ENCODE measurements around the gene OR6K2.

The OR6K2 gene

DNA sequence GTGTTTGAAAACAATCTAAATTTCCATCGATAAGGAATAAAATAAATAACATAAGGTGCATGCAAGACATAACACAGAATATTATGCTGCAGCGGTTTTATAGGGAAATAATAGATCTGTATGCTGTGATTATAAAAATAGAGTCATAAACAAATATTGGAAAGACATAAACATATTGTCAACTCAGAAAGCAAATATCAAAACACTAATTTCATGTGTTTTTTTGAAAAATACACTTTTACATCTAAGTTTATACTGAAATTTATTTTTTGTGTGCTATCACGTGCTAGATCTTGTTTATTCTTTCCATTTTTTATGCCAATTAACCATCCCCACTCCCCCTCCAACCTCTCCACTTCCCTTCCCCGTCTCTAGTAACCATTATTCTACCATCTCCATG, 10.6 kb upstream of the OR6K2 start:
- Histone ChIP-seq H3K18ac (ENCODE audit: low read length) (no peak overlapping the region), H3K9ac (ENCODE audit: low read depth, low read length, poor library complexity) (no peak overlapping the region), H2AFZ (ENCODE audit: low read length) (no peak overlapping the region), H2AK5ac (ENCODE audit: low read depth, low read length) (no peak overlapping the region), H3K4me3 (ENCODE audit: low read length in 2 of 2) (no peak overlapping the region), H3K23ac (ENCODE audit: low read depth, low read length, poor library complexity) (no peak overlapping the region), H3K14ac (ENCODE audit: low read length) (no peak overlapping the region), H2BK5ac (ENCODE audit: low read length) (no peak overlapping the region), H2BK120ac (ENCODE audit: low read depth, low read length) (no peak overlapping the region), H3K27me3 (ENCODE audit: control insufficient read depth in 3 of 3, insufficient read depth in 3 of 3, low read depth in 1 of 3, low read length in 3 of 3) (no peaks in the 10 kb centered on the region), H3K27ac (replicated peaks; ENCODE audit: low read length) (no peak overlapping the region), H4K91ac (ENCODE audit: low read depth, low read length, poor library complexity) (no peak overlapping the region), H3K4me2 (ENCODE audit: insufficient read depth, low read length, poor library complexity, severe bottlenecking) (no peak overlapping the region), H2BK15ac (ENCODE audit: low read length) (no peak overlapping the region), H4K8ac (ENCODE audit: low read depth, low read length) (no peak overlapping the region), H3K4me1 (ENCODE audit: control insufficient read depth in 2 of 2, insufficient read depth in 1 of 2, low read depth in 1 of 2, low read length in 2 of 2) (no peaks in the 10 kb centered on the region), H2BK12ac (ENCODE audit: low read length) (no peak overlapping the region), H3K79me1 (ENCODE audit: low read depth, low read length) (no peaks in the 10 kb centered on the region), H3K9me3 (replicated peaks in 1 of 2; ENCODE audit: control insufficient read depth in 2 of 2, insufficient read depth in 1 of 2, low read depth in 1 of 2, low read length in 2 of 2) (no peaks in the 10 kb centered on the region), H3K4ac (ENCODE audit: low read length) (no peak overlapping the region), H3K36me3 (replicated peaks in 1 of 2; ENCODE audit: control insufficient read depth in 2 of 2, insufficient read depth in 2 of 2, low read length in 2 of 2) (no peaks in the 10 kb centered on the region)
- 94% methylated on average over 1 of the region's 4 CpGs; no CpG with 5 or more reads in 1 of the 2 donors for WGBS, 2 donors (ENCODE audit: extremely low coverage in 2 of 2, insufficient read length in 2 of 2, insufficient replicate concordance in 1 of 2)
- no peak for DNase-seq (ENCODE audit: low spot score)

DNA sequence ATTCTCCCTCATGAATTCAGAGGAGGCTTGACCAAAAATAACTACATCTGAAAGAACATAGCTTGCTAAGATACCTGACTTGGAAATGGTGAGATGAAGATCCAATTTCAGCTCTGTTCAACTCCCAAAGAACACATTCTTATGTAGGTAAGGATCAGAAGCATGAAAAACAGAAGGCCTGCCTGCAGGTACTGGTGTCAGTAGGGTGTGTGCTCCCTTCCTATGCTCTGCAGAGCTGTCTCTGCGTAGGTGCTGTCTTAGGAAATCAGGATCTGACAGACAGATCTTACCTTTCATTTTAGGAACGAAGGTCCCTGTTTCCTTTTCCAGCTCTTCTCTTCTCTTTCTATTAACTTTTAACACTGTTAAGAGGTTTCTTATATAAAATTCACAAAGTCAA, 5.6 kb upstream of the OR6K2 start:
- Histone ChIP-seq H3K9me3 (replicated peaks in 1 of 2; ENCODE audit: control insufficient read depth in 2 of 2, insufficient read depth in 1 of 2, low read depth in 1 of 2, low read length in 2 of 2) (no peaks in the 10 kb centered on the region), H3K36me3 (replicated peaks in 1 of 2; ENCODE audit: control insufficient read depth in 2 of 2, insufficient read depth in 2 of 2, low read length in 2 of 2) (no peaks in the 10 kb centered on the region)

DNA sequence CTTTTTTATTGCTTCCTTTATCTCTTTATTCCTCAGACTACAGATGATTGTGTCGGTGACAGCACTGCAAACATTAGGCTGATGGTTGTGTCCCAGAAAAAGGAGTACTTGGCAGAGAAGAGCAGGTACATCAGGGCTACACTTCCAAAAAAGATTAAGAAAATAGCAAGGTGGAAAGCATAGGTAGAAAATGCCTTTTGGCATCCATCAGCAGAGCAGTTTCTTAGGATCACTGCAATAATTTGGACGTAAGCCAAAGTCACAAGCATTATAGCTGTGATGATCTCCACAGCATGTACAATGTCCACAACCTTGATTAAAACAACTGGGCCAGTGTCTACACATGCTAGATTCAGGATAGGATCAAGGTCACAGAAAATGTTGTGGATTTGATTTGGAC, 5.9 kb downstream of the OR6K2 start:
- H3K4me1 ChIP-seq (ENCODE audit: control insufficient read depth in 2 of 2, insufficient read depth in 1 of 2, low read depth in 1 of 2, low read length in 2 of 2), result no peaks in the 10 kb centered on the region
- no peak overlapping the region for H4K91ac ChIP-seq (ENCODE audit: low read depth, low read length, poor library complexity)
- no peak for DNase-seq (ENCODE audit: low spot score)
- no peak overlapping the region for H4K8ac ChIP-seq (ENCODE audit: low read depth, low read length)
- no peak overlapping the region for H2BK120ac ChIP-seq (ENCODE audit: low read depth, low read length)
- no peak overlapping the region for H3K4ac ChIP-seq (ENCODE audit: low read length)
- no peaks in the 10 kb centered on the region for H3K9me3 ChIP-seq (replicated peaks in 1 of 2; ENCODE audit: control insufficient read depth in 2 of 2, insufficient read depth in 1 of 2, low read depth in 1 of 2, low read length in 2 of 2)
- H3K4me2 ChIP-seq (ENCODE audit: insufficient read depth, low read length, poor library complexity, severe bottlenecking), result no peak overlapping the region
- no CpG with 5 or more reads among the region's 2 CpGs for WGBS, 2 donors (ENCODE audit: extremely low coverage in 2 of 2, insufficient read length in 2 of 2, insufficient replicate concordance in 1 of 2)
- H2AFZ ChIP-seq (ENCODE audit: low read length), result no peak overlapping the region
- no peak overlapping the region for H3K18ac ChIP-seq (ENCODE audit: low read length)
- H3K27ac ChIP-seq (replicated peaks; ENCODE audit: low read length), result no peak overlapping the region
- no peak overlapping the region for H3K14ac ChIP-seq (ENCODE audit: low read length)
- no peak overlapping the region for H2BK15ac ChIP-seq (ENCODE audit: low read length)
- no peak overlapping the region for H3K4me3 ChIP-seq (ENCODE audit: low read length in 2 of 2)
- H2BK5ac ChIP-seq (ENCODE audit: low read length), result no peak overlapping the region
- no peaks in the 10 kb centered on the region for H3K79me1 ChIP-seq (ENCODE audit: low read depth, low read length)
- H3K36me3 ChIP-seq (replicated peaks in 1 of 2; ENCODE audit: control insufficient read depth in 2 of 2, insufficient read depth in 2 of 2, low read length in 2 of 2), result no peaks in the 10 kb centered on the region
- H2BK12ac ChIP-seq (ENCODE audit: low read length), result no peak overlapping the region
- no peaks in the 10 kb centered on the region for H3K27me3 ChIP-seq (ENCODE audit: control insufficient read depth in 3 of 3, insufficient read depth in 3 of 3, low read depth in 1 of 3, low read length in 3 of 3)
- H2AK5ac ChIP-seq (ENCODE audit: low read depth, low read length), result no peak overlapping the region
- H3K9ac ChIP-seq (ENCODE audit: low read depth, low read length, poor library complexity), result no peak overlapping the region
- H3K23ac ChIP-seq (ENCODE audit: low read depth, low read length, poor library complexity), result no peak overlapping the region

More for the DNA sequence above, 5.6 kb upstream of the OR6K2 start:
- Histone ChIP-seq H2BK12ac (ENCODE audit: low read length) (no peak overlapping the region), H4K91ac (ENCODE audit: low read depth, low read length, poor library complexity) (no peak overlapping the region), H3K23ac (ENCODE audit: low read depth, low read length, poor library complexity) (no peak overlapping the region), H4K8ac (ENCODE audit: low read depth, low read length) (no peak overlapping the region), H2BK5ac (ENCODE audit: low read length) (no peak overlapping the region), H2BK120ac (ENCODE audit: low read depth, low read length) (no peak overlapping the region), H3K79me1 (ENCODE audit: low read depth, low read length) (no peaks in the 10 kb centered on the region), H3K27ac (replicated peaks; ENCODE audit: low read length) (no peak overlapping the region), H2BK15ac (ENCODE audit: low read length) (no peak overlapping the region), H2AK5ac (ENCODE audit: low read depth, low read length) (no peak overlapping the region), H3K9ac (ENCODE audit: low read depth, low read length, poor library complexity) (no peak overlapping the region), H3K4me2 (ENCODE audit: insufficient read depth, low read length, poor library complexity, severe bottlenecking) (no peak overlapping the region), H3K4me3 (ENCODE audit: low read length in 2 of 2) (no peak overlapping the region), H3K27me3 (ENCODE audit: control insufficient read depth in 3 of 3, insufficient read depth in 3 of 3, low read depth in 1 of 3, low read length in 3 of 3) (no peaks in the 10 kb centered on the region), H3K18ac (ENCODE audit: low read length) (no peak overlapping the region), H3K4me1 (ENCODE audit: control insufficient read depth in 2 of 2, insufficient read depth in 1 of 2, low read depth in 1 of 2, low read length in 2 of 2) (no peaks in the 10 kb centered on the region), H3K14ac (ENCODE audit: low read length) (no peak overlapping the region), H3K4ac (ENCODE audit: low read length) (no peak overlapping the region), H2AFZ (ENCODE audit: low read length) (no peak overlapping the region)
- DNase-seq (ENCODE audit: low spot score), result no peak
- WGBS, 2 donors (ENCODE audit: extremely low coverage in 2 of 2, insufficient read length in 2 of 2, insufficient replicate concordance in 1 of 2), result no CpG with 5 or more reads among the region's 2 CpGs

DNA sequence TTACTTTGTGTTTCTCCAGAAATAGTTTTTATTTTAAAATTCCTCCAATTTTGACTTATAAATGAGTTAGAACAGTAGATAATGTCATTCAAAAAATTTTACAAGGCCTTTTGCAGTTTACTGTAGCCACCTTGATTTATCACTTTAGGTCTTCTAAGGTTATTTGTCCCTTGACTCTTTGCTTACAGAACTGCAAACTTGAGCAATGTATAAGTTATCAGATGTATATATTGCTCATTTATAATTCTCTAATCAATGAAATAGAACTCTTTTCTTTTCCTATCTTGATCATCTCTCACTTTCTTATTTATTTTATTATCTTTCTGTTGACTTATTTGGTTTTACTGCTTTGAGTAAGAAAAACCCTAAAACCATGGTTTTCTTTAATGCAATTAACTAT, 8.1 kb downstream of the OR6K2 start:
- H4K8ac ChIP-seq (ENCODE audit: low read depth, low read length), result no peak overlapping the region
- H3K14ac ChIP-seq (ENCODE audit: low read length), result no peak overlapping the region
- H2BK15ac ChIP-seq (ENCODE audit: low read length), result no peak overlapping the region
- no peak overlapping the region for H3K4me3 ChIP-seq (ENCODE audit: low read length in 2 of 2)
- H2AFZ ChIP-seq (ENCODE audit: low read length), result no peak overlapping the region
- H3K9ac ChIP-seq (ENCODE audit: low read depth, low read length, poor library complexity), result no peak overlapping the region
- H3K9me3 ChIP-seq (replicated peaks in 1 of 2; ENCODE audit: control insufficient read depth in 2 of 2, insufficient read depth in 1 of 2, low read depth in 1 of 2, low read length in 2 of 2), result no peaks in the 10 kb centered on the region
- H3K4me2 ChIP-seq (ENCODE audit: insufficient read depth, low read length, poor library complexity, severe bottlenecking), result no peak overlapping the region
- no peaks in the 10 kb centered on the region for H3K4me1 ChIP-seq (ENCODE audit: control insufficient read depth in 2 of 2, insufficient read depth in 1 of 2, low read depth in 1 of 2, low read length in 2 of 2)
- no peak overlapping the region for H2BK12ac ChIP-seq (ENCODE audit: low read length)
- H2AK5ac ChIP-seq (ENCODE audit: low read depth, low read length), result no peak overlapping the region
- H3K36me3 ChIP-seq (replicated peaks in 1 of 2; ENCODE audit: control insufficient read depth in 2 of 2, insufficient read depth in 2 of 2, low read length in 2 of 2), result no peaks in the 10 kb centered on the region
- DNase-seq (ENCODE audit: low spot score), result no peak
- H3K27ac ChIP-seq (replicated peaks; ENCODE audit: low read length), result no peak overlapping the region
- H3K4ac ChIP-seq (ENCODE audit: low read length), result no peak overlapping the region
- H3K27me3 ChIP-seq (ENCODE audit: control insufficient read depth in 3 of 3, insufficient read depth in 3 of 3, low read depth in 1 of 3, low read length in 3 of 3), result no peaks in the 10 kb centered on the region
- H4K91ac ChIP-seq (ENCODE audit: low read depth, low read length, poor library complexity), result no peak overlapping the region
- H3K23ac ChIP-seq (ENCODE audit: low read depth, low read length, poor library complexity), result no peak overlapping the region
- no peak overlapping the region for H2BK120ac ChIP-seq (ENCODE audit: low read depth, low read length)
- H3K18ac ChIP-seq (ENCODE audit: low read length), result no peak overlapping the region
- H3K79me1 ChIP-seq (ENCODE audit: low read depth, low read length), result no peaks in the 10 kb centered on the region
- no peak overlapping the region for H2BK5ac ChIP-seq (ENCODE audit: low read length)

Measured in neuronal stem cell (in vitro differentiated cells).